ENCODE data around the gene INSRR. TPM values are rescaled to one million over a fixed set of nuclear protein-coding genes. Genes with fewer than 3 reads are reported as not detected.

The INSRR gene
- total and polyA plus RNA-seq, 2 of the 4 experiments (the other 2 are of a cell fraction), result not detected

DNA sequence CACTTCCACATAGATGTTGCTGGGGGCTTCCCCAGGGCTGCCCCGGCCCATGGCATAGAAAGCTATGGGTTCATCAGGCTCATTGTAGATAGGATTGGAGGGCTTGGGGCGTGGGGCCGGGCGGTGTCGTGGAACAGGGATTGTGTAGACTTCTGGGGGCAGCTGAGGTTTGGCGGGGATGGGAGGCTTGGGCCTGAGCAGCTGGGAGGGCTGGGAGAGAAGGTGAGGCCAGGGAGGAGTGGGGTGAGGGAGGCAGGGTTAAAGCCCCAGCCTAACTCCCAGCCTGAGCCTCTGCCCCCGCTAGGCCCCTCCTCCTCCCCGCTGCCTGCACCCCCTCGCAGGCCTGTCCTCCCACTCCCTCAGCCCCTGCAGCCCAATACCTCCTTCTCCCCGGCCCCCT lies 49.6 kb downstream of the INSRR start:
- peaks cover 11% of the 10 kb centered on the region; the same call in 1 of the 2 replicates for H4K20me1 ChIP-seq (ENCODE audit: insufficient read depth, low read length)
- no peak overlapping the region for H3K18ac ChIP-seq (ENCODE audit: low read depth, low read length)
- intact Hi-C loops (cut with micrococcal nuclease) (no loop called here), in situ Hi-C loops (cut with MboI; ENCODE audit: low sequenced_read_pairs) (no loop called here), dilution Hi-C loops (cut with HindIII; ENCODE audit: low sequenced_read_pairs, unreplicated experiment) (no loop called here)
- POLR2A ChIA-PET (ENCODE audit: unreplicated experiment), result no interaction called here
- H3K9me1 ChIP-seq (ENCODE audit: insufficient read depth, low read length), result peaks cover 6% of the 10 kb centered on the region; the same call in 1 of the 2 replicates
- no peak overlapping the region for H3K23ac ChIP-seq (ENCODE audit: low read depth, low read length)
- no peak overlapping the region for H3K14ac ChIP-seq (replicated peaks; ENCODE audit: low read depth, low read length)
- DNase-seq (no peak), ATAC-seq (ENCODE audit: low read depth) (no peak)
- H3K79me1 ChIP-seq (ENCODE audit: low read depth in 1 of 2, low read length in 2 of 2), result no peaks in the 10 kb centered on the region
- no peak overlapping the region for H2AK9ac ChIP-seq (replicated peaks; ENCODE audit: low read depth, low read length, poor library complexity)
- H2AFZ ChIP-seq (replicated peaks; ENCODE audit: low read length, poor library complexity), result no peak overlapping the region
- H2BK5ac ChIP-seq (ENCODE audit: low read depth, low read length, poor library complexity, severe bottlenecking), result no peak overlapping the region
- H3K27ac ChIP-seq (ENCODE audit: insufficient read depth, low read length), result no peak overlapping the region
- H4K8ac ChIP-seq (ENCODE audit: low read depth in 2 of 2, low read length in 2 of 2), result no peak overlapping the region
- H3K4me1 ChIP-seq (ENCODE audit: control insufficient read depth, insufficient read depth, low read length), result peaks cover 10% of the 10 kb centered on the region
- BruUV-seq (replicated peaks), result no TSS peak
- peaks cover 37% of the 10 kb centered on the region; the same call in 1 of the 2 replicates for H3K27me3 ChIP-seq (ENCODE audit: control insufficient read depth, insufficient read depth, low read length)
- H3K4me2 ChIP-seq (ENCODE audit: low read depth, low read length), result no peak overlapping the region
- H3K56ac ChIP-seq (ENCODE audit: extremely low read depth, insufficient read depth, low read length), result no peak overlapping the region
- H2AK5ac ChIP-seq (ENCODE audit: low read depth, low read length), result no peak overlapping the region
- no peak overlapping the region for H4K91ac ChIP-seq (ENCODE audit: insufficient read depth, low read depth, low read length)
- H2BK15ac ChIP-seq (ENCODE audit: low read depth, low read length), result no peak overlapping the region
- no peak overlapping the region for H3K4ac ChIP-seq (ENCODE audit: low read depth, low read length)
- no peaks in the 10 kb centered on the region for H3K36me3 ChIP-seq (ENCODE audit: control insufficient read depth, insufficient read depth, low read length)
- H3K4me3 ChIP-seq (ENCODE audit: insufficient read depth, low read depth, low read length), result no peak overlapping the region
- H2BK120ac ChIP-seq (ENCODE audit: low read depth, low read length), result no peak overlapping the region
- no CpG with 5 or more reads among the region's 10 CpGs for WGBS, 2 experiments (ENCODE audit: extremely low coverage in 2 of 2, insufficient read length in 1 of 2)
- H3K9ac ChIP-seq (ENCODE audit: low read depth, low read length), result no peak overlapping the region
- no peak overlapping the region for H4K5ac ChIP-seq (ENCODE audit: low read depth, low read length)
- TF ChIP-seq MAFK (IDR thresholded peaks at IDR 0.05; ENCODE audit: low read depth, low read length) (no peak), RCOR1 (IDR thresholded peaks at IDR 0.05; ENCODE audit: insufficient replicate concordance, low read length) (no peak), NFE2L2 (IDR thresholded peaks at IDR 0.05; ENCODE audit: low read depth, low read length) (no peak), FOS (IDR thresholded peaks at IDR 0.05; ENCODE audit: low read depth, low read length) (no peak), POLR2A (IDR thresholded peaks at IDR 0.05; ENCODE audit: low read depth, low read length) (no peak), CHD1 (IDR thresholded peaks at IDR 0.05; ENCODE audit: low read depth, low read length) (no peak), MAZ (IDR thresholded peaks at IDR 0.05; ENCODE audit: borderline replicate concordance, low read depth, low read length) (no peak), MXI1 (IDR thresholded peaks at IDR 0.05; ENCODE audit: borderline replicate concordance, low read depth, low read length) (no peak), RFX5 (IDR thresholded peaks at IDR 0.05; ENCODE audit: low read depth, low read length) (no peak)
- TF ChIP-seq, protein P1, sequence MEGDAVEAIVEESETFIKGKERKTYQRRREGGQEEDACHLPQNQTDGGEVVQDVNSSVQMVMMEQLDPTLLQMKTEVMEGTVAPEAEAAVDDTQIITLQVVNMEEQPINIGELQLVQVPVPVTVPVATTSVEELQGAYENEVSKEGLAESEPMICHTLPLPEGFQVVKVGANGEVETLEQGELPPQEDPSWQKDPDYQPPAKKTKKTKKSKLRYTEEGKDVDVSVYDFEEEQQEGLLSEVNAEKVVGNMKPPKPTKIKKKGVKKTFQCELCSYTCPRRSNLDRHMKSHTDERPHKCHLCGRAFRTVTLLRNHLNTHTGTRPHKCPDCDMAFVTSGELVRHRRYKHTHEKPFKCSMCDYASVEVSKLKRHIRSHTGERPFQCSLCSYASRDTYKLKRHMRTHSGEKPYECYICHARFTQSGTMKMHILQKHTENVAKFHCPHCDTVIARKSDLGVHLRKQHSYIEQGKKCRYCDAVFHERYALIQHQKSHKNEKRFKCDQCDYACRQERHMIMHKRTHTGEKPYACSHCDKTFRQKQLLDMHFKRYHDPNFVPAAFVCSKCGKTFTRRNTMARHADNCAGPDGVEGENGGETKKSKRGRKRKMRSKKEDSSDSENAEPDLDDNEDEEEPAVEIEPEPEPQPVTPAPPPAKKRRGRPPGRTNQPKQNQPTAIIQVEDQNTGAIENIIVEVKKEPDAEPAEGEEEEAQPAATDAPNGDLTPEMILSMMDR (conservative IDR thresholded peaks at IDR 0.05; ENCODE audit: low read depth, low read length), result no peak
- TF ChIP-seq, protein P2, sequence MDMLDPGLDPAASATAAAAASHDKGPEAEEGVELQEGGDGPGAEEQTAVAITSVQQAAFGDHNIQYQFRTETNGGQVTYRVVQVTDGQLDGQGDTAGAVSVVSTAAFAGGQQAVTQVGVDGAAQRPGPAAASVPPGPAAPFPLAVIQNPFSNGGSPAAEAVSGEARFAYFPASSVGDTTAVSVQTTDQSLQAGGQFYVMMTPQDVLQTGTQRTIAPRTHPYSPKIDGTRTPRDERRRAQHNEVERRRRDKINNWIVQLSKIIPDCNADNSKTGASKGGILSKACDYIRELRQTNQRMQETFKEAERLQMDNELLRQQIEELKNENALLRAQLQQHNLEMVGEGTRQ (IDR thresholded peaks at IDR 0.05; ENCODE audit: low read depth, low read length), result no peak
- H2BK20ac ChIP-seq (ENCODE audit: low read depth, low read length), result no peak overlapping the region
- no peaks in the 10 kb centered on the region for H3K9me3 ChIP-seq (ENCODE audit: control insufficient read depth, insufficient read depth, low read length)
- CTCF ChIA-PET, result no interaction called here

Measured in IMR-90 (cell line).